HepG2 (cell line): ENCODE results near the gene C20orf96. TPM values are rescaled to one million over a fixed set of nuclear protein-coding genes. Genes with fewer than 3 reads are reported as not detected.

ENCODE experiments used
- JARID2 ChIP-seq: sonication (generic); formaldehyde crosslinking; IDR thresholded peaks from 2 replicates; pipeline ENCODE4 v1.8.1; 2023; ENCODE audit warnings: missing genetic modification reagents, inconsistent platforms; ENCODE audit not compliant: insufficient replicate concordance
- RARA ChIP-seq: IDR thresholded peaks from 2 replicates; pipeline ENCODE4 v1.6.1; 2016; ENCODE audit warnings: missing genetic modification reagents, missing compliant biosample characterization
- RFXANK ChIP-seq: IDR thresholded peaks from 2 replicates; pipeline ENCODE4 v1.6.1; 2016
- ZFP36L2 ChIP-seq: sonication (generic); formaldehyde crosslinking; IDR thresholded peaks from 2 replicates; pipeline ENCODE4 v1.4.0; 2020; ENCODE audit warnings: missing genetic modification reagents
- ZNF430 ChIP-seq: sonication (generic); formaldehyde crosslinking; IDR thresholded peaks from 2 replicates; pipeline ENCODE4 v1.9.0; 2021; ENCODE audit warnings: mild to moderate bottlenecking, missing genetic modification reagents
- ZNF614 ChIP-seq: IDR thresholded peaks from 2 replicates; pipeline ENCODE4 v1.6.1; 2018; ENCODE audit warnings: missing biosample characterization, missing genetic modification reagents, inconsistent platforms, borderline replicate concordance
- polyA plus RNA-seq, 8 experiments: library from polyadenylated mRNA; depleted of rRNA in 3 of 8; stranded (reverse) in 7 of 8; unstranded in 1 of 8; fragments of >200 nt; fragmentation: Illumina TruSeq in 4 of 8; extraction: Trizol in 4 of 8; gene quantifications; 2 replicates each; pipeline versions ENCODE4 v1.2.1 to v1.2.3, GENCODE V29; 2011 to 2016; ENCODE audit warnings: low read depth in 4 of 8, missing spikeins in 1 of 8, mixed read lengths in 1 of 8; ENCODE audit not compliant: insufficient read depth in 1 of 8
- total RNA-seq, 5 experiments: library from RNA; depleted of rRNA; stranded (reverse); fragments of >200 nt; fragmentation: Illumina TruSeq; extraction: Trizol; gene quantifications; 2 replicates each; pipeline ENCODE4 v1.2.3, GENCODE V29; 2016; ENCODE audit warnings: low read depth in 1 of 5
- TF ChIP-seq, protein P1 (sequence below): sonication (generic); formaldehyde crosslinking; IDR thresholded peaks from 2 replicates; pipeline ENCODE4 v1.5.0; 2020; ENCODE audit warnings: mild to moderate bottlenecking, missing genetic modification reagents, borderline replicate concordance
- TF ChIP-seq, protein P2 (sequence below): sonication (generic); formaldehyde crosslinking; IDR thresholded peaks from 2 replicates; pipeline ENCODE4 v1.4.0; 2020; ENCODE audit warnings: missing genetic modification reagents, borderline replicate concordance
- TF ChIP-seq, protein P3 (sequence below): sonication (generic); formaldehyde crosslinking; IDR thresholded peaks from 2 replicates; pipeline ENCODE4 v1.8.1; 2023; ENCODE audit warnings: mild to moderate bottlenecking, moderate library complexity, missing genetic modification reagents
- TF ChIP-seq, protein P4 (sequence below): sonication (generic); formaldehyde crosslinking; IDR thresholded peaks from 2 replicates; pipeline ENCODE4 v1.5.0; 2020; ENCODE audit warnings: mild to moderate bottlenecking, missing genetic modification reagents, moderate library complexity
- TF ChIP-seq, protein P5 (sequence below): sonication (generic); formaldehyde crosslinking; IDR thresholded peaks from 2 replicates; pipeline ENCODE4 v1.4.0; 2020; ENCODE audit warnings: low read depth, mild to moderate bottlenecking, missing genetic modification reagents
- TF ChIP-seq, protein P6 (sequence below): fragments of 450-650 bp; IDR thresholded peaks from 2 replicates; pipeline ENCODE4 v1.6.1; 2017; ENCODE audit warnings: mild to moderate bottlenecking

C20orf96 gene
- total and polyA plus RNA-seq, 2 of the 13 experiments (the other 11 are each of a cell fraction or from before 2014, with no cell fraction given) = 3.8 to 20.6 TPM

DNA sequence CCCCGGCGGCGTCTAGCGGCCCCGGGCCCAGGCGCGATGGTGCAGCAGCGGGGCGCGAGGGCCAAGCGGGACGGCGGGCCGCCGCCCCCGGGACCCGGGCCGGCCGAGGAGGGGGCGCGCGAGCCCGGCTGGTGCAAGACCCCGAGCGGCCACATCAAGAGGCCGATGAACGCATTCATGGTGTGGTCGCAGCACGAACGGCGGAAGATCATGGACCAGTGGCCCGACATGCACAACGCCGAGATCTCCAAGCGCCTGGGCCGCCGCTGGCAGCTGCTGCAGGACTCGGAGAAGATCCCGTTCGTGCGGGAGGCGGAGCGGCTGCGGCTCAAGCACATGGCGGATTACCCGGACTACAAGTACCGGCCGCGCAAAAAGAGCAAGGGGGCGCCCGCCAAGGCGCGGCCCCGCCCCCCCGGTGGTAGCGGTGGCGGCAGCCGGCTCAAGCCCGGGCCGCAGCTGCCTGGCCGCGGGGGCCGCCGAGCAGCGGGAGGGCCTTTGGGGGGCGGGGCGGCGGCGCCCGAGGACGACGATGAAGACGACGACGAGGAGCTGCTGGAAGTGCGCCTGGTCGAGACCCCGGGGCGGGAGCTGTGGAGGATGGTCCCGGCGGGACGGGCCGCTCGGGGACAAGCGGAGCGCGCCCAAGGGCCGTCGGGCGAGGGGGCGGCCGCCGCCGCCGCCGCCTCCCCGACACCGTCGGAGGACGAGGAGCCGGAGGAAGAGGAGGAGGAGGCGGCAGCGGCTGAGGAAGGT, 35.5 kb upstream of the C20orf96 start (continued):
- TF ChIP-seq RARA (no peak), ZNF430 (no peak; the same call in 1 of the 2 replicates), ZNF614 (no peak), JARID2 (CRISPR knock-in tag) (no peak), ZFP36L2 (CRISPR knock-in tag) (no peak), RFXANK (CRISPR knock-in tag) (0 out of 2 replicates have a peak, but pooled peaks have one; percentile 13)
- TF ChIP-seq, protein P1, sequence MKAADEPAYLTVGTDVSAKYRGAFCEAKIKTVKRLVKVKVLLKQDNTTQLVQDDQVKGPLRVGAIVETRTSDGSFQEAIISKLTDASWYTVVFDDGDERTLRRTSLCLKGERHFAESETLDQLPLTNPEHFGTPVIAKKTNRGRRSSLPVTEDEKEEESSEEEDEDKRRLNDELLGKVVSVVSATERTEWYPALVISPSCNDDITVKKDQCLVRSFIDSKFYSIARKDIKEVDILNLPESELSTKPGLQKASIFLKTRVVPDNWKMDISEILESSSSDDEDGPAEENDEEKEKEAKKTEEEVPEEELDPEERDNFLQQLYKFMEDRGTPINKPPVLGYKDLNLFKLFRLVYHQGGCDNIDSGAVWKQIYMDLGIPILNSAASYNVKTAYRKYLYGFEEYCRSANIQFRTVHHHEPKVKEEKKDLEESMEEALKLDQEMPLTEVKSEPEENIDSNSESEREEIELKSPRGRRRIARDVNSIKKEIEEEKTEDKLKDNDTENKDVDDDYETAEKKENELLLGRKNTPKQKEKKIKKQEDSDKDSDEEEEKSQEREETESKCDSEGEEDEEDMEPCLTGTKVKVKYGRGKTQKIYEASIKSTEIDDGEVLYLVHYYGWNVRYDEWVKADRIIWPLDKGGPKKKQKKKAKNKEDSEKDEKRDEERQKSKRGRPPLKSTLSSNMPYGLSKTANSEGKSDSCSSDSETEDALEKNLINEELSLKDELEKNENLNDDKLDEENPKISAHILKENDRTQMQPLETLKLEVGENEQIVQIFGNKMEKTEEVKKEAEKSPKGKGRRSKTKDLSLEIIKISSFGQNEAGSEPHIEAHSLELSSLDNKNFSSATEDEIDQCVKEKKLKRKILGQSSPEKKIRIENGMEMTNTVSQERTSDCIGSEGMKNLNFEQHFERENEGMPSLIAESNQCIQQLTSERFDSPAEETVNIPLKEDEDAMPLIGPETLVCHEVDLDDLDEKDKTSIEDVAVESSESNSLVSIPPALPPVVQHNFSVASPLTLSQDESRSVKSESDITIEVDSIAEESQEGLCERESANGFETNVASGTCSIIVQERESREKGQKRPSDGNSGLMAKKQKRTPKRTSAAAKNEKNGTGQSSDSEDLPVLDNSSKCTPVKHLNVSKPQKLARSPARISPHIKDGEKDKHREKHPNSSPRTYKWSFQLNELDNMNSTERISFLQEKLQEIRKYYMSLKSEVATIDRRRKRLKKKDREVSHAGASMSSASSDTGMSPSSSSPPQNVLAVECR = peak; percentile 57; the same call in 1 of the 2 replicates
- TF ChIP-seq, protein P2, sequence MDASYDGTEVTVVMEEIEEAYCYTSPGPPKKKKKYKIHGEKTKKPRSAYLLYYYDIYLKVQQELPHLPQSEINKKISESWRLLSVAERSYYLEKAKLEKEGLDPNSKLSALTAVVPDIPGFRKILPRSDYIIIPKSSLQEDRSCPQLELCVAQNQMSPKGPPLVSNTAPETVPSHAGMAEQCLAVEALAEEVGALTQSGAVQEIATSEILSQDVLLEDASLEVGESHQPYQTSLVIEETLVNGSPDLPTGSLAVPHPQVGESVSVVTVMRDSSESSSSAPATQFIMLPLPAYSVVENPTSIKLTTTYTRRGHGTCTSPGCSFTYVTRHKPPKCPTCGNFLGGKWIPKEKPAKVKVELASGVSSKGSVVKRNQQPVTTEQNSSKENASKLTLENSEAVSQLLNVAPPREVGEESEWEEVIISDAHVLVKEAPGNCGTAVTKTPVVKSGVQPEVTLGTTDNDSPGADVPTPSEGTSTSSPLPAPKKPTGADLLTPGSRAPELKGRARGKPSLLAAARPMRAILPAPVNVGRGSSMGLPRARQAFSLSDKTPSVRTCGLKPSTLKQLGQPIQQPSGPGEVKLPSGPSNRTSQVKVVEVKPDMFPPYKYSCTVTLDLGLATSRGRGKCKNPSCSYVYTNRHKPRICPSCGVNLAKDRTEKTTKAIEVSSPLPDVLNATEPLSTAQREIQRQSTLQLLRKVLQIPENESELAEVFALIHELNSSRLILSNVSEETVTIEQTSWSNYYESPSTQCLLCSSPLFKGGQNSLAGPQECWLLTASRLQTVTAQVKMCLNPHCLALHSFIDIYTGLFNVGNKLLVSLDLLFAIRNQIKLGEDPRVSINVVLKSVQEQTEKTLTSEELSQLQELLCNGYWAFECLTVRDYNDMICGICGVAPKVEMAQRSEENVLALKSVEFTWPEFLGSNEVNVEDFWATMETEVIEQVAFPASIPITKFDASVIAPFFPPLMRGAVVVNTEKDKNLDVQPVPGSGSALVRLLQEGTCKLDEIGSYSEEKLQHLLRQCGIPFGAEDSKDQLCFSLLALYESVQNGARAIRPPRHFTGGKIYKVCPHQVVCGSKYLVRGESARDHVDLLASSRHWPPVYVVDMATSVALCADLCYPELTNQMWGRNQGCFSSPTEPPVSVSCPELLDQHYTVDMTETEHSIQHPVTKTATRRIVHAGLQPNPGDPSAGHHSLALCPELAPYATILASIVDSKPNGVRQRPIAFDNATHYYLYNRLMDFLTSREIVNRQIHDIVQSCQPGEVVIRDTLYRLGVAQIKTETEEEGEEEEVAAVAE (CRISPR knock-in tag) = no peak
- TF ChIP-seq, protein P3, sequence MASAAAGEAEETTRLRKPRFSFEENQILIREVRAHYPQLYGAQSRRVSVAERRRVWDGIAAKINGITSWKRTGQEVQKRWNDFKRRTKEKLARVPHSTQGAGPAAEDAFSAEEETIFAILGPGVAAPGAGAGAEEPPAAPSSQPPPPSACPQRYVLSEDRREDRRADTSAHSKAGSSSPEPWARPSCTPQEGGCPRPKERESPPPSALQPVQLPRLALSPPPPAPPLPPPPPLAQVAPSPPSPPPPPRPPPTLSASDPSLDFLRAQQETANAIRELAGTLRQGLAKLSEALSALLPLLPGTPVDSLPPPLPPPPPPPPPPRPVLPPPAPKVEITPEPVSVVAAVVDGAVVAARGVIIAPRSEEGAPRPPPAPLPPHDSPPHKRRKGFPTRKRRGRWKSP = no peak; the same call in 1 of the 2 replicates
- TF ChIP-seq, protein P4, sequence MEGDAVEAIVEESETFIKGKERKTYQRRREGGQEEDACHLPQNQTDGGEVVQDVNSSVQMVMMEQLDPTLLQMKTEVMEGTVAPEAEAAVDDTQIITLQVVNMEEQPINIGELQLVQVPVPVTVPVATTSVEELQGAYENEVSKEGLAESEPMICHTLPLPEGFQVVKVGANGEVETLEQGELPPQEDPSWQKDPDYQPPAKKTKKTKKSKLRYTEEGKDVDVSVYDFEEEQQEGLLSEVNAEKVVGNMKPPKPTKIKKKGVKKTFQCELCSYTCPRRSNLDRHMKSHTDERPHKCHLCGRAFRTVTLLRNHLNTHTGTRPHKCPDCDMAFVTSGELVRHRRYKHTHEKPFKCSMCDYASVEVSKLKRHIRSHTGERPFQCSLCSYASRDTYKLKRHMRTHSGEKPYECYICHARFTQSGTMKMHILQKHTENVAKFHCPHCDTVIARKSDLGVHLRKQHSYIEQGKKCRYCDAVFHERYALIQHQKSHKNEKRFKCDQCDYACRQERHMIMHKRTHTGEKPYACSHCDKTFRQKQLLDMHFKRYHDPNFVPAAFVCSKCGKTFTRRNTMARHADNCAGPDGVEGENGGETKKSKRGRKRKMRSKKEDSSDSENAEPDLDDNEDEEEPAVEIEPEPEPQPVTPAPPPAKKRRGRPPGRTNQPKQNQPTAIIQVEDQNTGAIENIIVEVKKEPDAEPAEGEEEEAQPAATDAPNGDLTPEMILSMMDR (CRISPR knock-in tag) = peak; percentile 34
- TF ChIP-seq, protein P5, sequence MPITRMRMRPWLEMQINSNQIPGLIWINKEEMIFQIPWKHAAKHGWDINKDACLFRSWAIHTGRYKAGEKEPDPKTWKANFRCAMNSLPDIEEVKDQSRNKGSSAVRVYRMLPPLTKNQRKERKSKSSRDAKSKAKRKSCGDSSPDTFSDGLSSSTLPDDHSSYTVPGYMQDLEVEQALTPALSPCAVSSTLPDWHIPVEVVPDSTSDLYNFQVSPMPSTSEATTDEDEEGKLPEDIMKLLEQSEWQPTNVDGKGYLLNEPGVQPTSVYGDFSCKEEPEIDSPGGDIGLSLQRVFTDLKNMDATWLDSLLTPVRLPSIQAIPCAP (CRISPR knock-in tag) = no peak
- TF ChIP-seq, protein P6, sequence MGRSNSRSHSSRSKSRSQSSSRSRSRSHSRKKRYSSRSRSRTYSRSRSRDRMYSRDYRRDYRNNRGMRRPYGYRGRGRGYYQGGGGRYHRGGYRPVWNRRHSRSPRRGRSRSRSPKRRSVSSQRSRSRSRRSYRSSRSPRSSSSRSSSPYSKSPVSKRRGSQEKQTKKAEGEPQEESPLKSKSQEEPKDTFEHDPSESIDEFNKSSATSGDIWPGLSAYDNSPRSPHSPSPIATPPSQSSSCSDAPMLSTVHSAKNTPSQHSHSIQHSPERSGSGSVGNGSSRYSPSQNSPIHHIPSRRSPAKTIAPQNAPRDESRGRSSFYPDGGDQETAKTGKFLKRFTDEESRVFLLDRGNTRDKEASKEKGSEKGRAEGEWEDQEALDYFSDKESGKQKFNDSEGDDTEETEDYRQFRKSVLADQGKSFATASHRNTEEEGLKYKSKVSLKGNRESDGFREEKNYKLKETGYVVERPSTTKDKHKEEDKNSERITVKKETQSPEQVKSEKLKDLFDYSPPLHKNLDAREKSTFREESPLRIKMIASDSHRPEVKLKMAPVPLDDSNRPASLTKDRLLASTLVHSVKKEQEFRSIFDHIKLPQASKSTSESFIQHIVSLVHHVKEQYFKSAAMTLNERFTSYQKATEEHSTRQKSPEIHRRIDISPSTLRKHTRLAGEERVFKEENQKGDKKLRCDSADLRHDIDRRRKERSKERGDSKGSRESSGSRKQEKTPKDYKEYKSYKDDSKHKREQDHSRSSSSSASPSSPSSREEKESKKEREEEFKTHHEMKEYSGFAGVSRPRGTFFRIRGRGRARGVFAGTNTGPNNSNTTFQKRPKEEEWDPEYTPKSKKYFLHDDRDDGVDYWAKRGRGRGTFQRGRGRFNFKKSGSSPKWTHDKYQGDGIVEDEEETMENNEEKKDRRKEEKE = no peak
